GM06990 (cell line): Measurements from ENCODE around the gene SPNS3.

ENCODE experiments used
- DNase-seq: peaks from one replicate; pipeline ENCODE4 v3.0.0-alpha.2; 2011; ENCODE audit not compliant: insufficient read length; ENCODE audit errors: extremely low read depth
- H3K27me3 ChIP-seq: replicated peaks from 2 replicates; pipeline ENCODE4 v1.6.0; 2011; ENCODE audit warnings: low read length; ENCODE audit not compliant: control insufficient read depth, insufficient read depth
- H3K36me3 ChIP-seq: 2 replicates; pipeline ENCODE4 v1.5.1; 2011; ENCODE audit warnings: low read length; ENCODE audit not compliant: control insufficient read depth, insufficient read depth
- H3K4me3 ChIP-seq: replicated peaks from 2 replicates; pipeline ENCODE4 v1.5.1; 2011; ENCODE audit warnings: low read depth, mild to moderate bottlenecking, control low read depth, low read length
- CTCF ChIP-seq: IDR thresholded peaks from 2 replicates; pipeline ENCODE4 v1.5.1; 2011; ENCODE audit warnings: low read length, control low read depth, mild to moderate bottlenecking, inconsistent platforms; ENCODE audit not compliant: insufficient read depth, poor library complexity, severe bottlenecking

The SPNS3 gene

GRCh38 chr17:4504188-4504587 lies 70.4 kb downstream of the SPNS3 start:
- no peak for DNase-seq

DNA sequence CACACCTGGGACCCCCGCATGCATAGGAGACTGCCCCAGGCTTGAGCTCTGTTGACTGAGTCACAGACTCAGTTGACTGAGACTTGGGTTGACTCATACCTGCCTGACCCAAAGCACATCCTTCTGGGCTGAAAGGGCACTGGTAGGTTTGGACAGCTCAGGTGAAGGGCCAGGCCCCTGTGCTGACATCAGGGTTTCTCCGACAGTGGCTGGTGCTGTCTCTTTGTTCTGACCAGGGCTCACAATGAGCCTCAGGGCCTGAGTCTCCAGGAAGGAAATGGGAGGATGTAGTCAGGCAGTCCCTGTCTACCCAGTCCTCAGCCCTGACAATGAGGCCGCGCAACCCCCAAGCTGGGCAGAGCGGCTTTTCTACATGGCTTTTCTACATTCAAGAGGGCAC lies 71.4 kb downstream of the SPNS3 start:
- Histone ChIP-seq H3K4me3 (no peak overlapping the region), H3K36me3 (no peaks in the 10 kb centered on the region), H3K27me3 (peaks cover 3% of the 10 kb centered on the region)
- DNase-seq = no peak
- TF ChIP-seq CTCF = no peak

More at GRCh38 chr17:4504188-4504587, 70.4 kb downstream of the SPNS3 start:
- no peaks in the 10 kb centered on the region for H3K36me3 ChIP-seq
- no peak overlapping the region for H3K4me3 ChIP-seq
- no peak for TF ChIP-seq CTCF
- peaks cover 6% of the 10 kb centered on the region for H3K27me3 ChIP-seq

- TF ChIP-seq CTCF = no peak
- H3K36me3 ChIP-seq = no peaks in the 10 kb centered on the region
Measured at GRCh38 chr17:4506175-4506813, 72.6 kb downstream of the SPNS3 start.

GRCh38 chr17:4506892-4507291 lies 73.2 kb downstream of the SPNS3 start:
- H3K36me3 ChIP-seq = no peaks in the 10 kb centered on the region
- no peaks in the 10 kb centered on the region; the same call in none of the 2 replicates for H3K27me3 ChIP-seq
- TF ChIP-seq CTCF = no peak
- DNase-seq = no peak
- H3K4me3 ChIP-seq = no peak overlapping the region

More at GRCh38 chr17:4506175-4506813, 72.6 kb downstream of the SPNS3 start:
- DNase-seq = no peak
- H3K4me3 ChIP-seq = no peak overlapping the region
- H3K27me3 ChIP-seq = no peaks in the 10 kb centered on the region; the same call in none of the 2 replicates

DNA sequence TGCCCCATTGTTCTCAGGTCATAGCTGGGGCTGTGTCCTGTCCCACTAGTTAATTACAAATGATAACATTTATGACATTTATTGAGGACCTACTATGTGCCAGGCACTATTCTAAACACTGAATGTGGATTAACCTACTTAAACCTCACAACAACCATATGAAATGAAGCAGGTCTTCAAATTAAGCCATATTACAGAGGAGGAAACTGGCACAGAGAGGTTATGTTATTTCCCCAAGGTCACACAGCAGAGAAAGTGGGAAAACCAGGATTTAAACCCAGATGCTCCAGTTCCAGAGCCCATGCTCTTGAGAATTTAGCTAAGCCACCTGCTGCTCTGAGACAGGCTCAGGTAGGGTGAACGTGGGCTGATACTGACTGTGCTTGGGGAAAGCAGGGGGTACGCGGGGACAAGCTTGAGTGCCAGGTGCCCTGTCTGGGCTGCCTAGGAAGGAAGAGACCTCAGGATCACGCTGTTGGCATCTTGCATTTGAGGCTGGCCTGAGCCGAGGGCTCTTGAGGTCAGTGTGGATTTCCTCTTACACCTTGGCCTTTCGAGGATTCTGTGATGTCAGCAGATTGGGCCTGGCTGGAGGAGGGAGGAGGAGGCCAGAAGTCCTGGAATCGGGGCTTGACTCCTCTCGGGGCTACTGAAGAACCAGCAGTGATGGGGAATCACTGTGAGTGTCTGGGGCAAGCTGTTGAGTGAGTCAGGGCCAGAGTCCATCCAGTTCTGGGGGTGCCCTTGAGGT lies 73.8 kb downstream of the SPNS3 start:
- no peak for TF ChIP-seq CTCF

More for the DNA sequence above, 73.8 kb downstream of the SPNS3 start:
- Histone ChIP-seq H3K36me3 (no peaks in the 10 kb centered on the region), H3K27me3 (no peaks in the 10 kb centered on the region; the same call in none of the 2 replicates), H3K4me3 (no peak overlapping the region)
- no peak for DNase-seq
